ENCODE data around the gene DEPDC1.

Gene DEPDC1

GRCh38 chr1:68449901-68450300 lies 47.0 kb downstream of the DEPDC1 start, which contains the start of gene RPE65:
Gene RPE65, minus strand, starts transcription at chr1:68449954. Its CDS starts 49 bp downstream, at chr1:68449905.
- no peak for ATAC-seq

DNA sequence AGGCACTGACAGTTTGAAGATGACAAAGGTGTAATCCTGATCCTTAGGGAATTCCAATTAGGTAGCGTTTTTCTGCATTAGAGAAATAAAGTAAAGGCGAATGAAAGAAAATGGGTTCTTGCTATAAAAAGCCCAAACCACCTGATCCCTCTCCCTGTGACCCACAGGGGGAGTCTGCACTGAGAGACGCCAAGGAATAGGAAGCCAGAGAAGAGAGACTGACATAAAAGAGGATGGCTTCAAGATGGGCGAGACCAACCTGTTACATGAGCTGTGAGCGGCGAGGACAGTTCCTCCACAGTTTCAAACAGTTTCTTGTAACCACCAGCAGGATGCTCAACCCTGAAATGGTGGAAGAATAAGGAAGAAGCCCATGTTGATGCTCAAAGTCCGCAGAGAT lies 48.5 kb downstream of the DEPDC1 start:
- TF ChIP-seq RARB (CRISPR knock-in tag; IDR thresholded peaks at IDR 0.05) (no peak), ZNF565 (CRISPR knock-in tag; conservative IDR thresholded peaks at IDR 0.05; ENCODE audit: low read depth) (no peak), ZFP30 (CRISPR knock-in tag; IDR thresholded peaks at IDR 0.05) (no peak), ISL1 (CRISPR knock-in tag; IDR thresholded peaks at IDR 0.05) (no peak), ESRRG (CRISPR knock-in tag; IDR thresholded peaks at IDR 0.05) (no peak), OSR1 (CRISPR knock-in tag; IDR thresholded peaks at IDR 0.05) (no peak), CSDC2 (CRISPR knock-in tag; IDR thresholded peaks at IDR 0.05) (no peak), TOX (CRISPR knock-in tag; IDR thresholded peaks at IDR 0.05; ENCODE audit: borderline replicate concordance) (no peak), BACH2 (CRISPR knock-in tag; IDR thresholded peaks at IDR 0.05; ENCODE audit: borderline replicate concordance) (no peak), GLIS3 (CRISPR knock-in tag; IDR thresholded peaks at IDR 0.05) (no peak), ZC3H10 (CRISPR knock-in tag; IDR thresholded peaks at IDR 0.05) (no peak), ARNTL (CRISPR knock-in tag; IDR thresholded peaks at IDR 0.05; ENCODE audit: borderline replicate concordance, low read depth) (no peak), SNAI2 (CRISPR knock-in tag; IDR thresholded peaks at IDR 0.05) (no peak), PPARA (CRISPR knock-in tag; IDR thresholded peaks at IDR 0.05; ENCODE audit: borderline replicate concordance) (no peak), ZNF70 (CRISPR knock-in tag; IDR thresholded peaks at IDR 0.05) (no peak), ZNF8 (CRISPR knock-in tag; IDR thresholded peaks at IDR 0.05) (no peak)
- TF ChIP-seq, protein P1, sequence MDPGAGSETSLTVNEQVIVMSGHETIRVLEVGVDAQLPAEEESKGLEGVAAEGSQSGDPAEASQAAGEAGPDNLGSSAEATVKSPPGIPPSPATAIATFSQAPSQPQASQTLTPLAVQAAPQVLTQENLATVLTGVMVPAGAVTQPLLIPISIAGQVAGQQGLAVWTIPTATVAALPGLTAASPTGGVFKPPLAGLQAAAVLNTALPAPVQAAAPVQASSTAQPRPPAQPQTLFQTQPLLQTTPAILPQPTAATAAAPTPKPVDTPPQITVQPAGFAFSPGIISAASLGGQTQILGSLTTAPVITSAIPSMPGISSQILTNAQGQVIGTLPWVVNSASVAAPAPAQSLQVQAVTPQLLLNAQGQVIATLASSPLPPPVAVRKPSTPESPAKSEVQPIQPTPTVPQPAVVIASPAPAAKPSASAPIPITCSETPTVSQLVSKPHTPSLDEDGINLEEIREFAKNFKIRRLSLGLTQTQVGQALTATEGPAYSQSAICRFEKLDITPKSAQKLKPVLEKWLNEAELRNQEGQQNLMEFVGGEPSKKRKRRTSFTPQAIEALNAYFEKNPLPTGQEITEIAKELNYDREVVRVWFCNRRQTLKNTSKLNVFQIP (CRISPR knock-in tag; IDR thresholded peaks at IDR 0.05; ENCODE audit: borderline replicate concordance, low read depth): no peak
- TF ChIP-seq, protein P2, sequence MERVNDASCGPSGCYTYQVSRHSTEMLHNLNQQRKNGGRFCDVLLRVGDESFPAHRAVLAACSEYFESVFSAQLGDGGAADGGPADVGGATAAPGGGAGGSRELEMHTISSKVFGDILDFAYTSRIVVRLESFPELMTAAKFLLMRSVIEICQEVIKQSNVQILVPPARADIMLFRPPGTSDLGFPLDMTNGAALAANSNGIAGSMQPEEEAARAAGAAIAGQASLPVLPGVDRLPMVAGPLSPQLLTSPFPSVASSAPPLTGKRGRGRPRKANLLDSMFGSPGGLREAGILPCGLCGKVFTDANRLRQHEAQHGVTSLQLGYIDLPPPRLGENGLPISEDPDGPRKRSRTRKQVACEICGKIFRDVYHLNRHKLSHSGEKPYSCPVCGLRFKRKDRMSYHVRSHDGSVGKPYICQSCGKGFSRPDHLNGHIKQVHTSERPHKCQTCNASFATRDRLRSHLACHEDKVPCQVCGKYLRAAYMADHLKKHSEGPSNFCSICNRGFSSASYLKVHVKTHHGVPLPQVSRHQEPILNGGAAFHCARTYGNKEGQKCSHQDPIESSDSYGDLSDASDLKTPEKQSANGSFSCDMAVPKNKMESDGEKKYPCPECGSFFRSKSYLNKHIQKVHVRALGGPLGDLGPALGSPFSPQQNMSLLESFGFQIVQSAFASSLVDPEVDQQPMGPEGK (CRISPR knock-in tag; IDR thresholded peaks at IDR 0.05; ENCODE audit: borderline replicate concordance): no peak
- TF ChIP-seq, protein P3, sequence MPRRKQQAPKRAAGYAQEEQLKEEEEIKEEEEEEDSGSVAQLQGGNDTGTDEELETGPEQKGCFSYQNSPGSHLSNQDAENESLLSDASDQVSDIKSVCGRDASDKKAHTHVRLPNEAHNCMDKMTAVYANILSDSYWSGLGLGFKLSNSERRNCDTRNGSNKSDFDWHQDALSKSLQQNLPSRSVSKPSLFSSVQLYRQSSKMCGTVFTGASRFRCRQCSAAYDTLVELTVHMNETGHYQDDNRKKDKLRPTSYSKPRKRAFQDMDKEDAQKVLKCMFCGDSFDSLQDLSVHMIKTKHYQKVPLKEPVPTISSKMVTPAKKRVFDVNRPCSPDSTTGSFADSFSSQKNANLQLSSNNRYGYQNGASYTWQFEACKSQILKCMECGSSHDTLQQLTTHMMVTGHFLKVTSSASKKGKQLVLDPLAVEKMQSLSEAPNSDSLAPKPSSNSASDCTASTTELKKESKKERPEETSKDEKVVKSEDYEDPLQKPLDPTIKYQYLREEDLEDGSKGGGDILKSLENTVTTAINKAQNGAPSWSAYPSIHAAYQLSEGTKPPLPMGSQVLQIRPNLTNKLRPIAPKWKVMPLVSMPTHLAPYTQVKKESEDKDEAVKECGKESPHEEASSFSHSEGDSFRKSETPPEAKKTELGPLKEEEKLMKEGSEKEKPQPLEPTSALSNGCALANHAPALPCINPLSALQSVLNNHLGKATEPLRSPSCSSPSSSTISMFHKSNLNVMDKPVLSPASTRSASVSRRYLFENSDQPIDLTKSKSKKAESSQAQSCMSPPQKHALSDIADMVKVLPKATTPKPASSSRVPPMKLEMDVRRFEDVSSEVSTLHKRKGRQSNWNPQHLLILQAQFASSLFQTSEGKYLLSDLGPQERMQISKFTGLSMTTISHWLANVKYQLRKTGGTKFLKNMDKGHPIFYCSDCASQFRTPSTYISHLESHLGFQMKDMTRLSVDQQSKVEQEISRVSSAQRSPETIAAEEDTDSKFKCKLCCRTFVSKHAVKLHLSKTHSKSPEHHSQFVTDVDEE (CRISPR knock-in tag; IDR thresholded peaks at IDR 0.05): no peak
- TF ChIP-seq, protein P4, sequence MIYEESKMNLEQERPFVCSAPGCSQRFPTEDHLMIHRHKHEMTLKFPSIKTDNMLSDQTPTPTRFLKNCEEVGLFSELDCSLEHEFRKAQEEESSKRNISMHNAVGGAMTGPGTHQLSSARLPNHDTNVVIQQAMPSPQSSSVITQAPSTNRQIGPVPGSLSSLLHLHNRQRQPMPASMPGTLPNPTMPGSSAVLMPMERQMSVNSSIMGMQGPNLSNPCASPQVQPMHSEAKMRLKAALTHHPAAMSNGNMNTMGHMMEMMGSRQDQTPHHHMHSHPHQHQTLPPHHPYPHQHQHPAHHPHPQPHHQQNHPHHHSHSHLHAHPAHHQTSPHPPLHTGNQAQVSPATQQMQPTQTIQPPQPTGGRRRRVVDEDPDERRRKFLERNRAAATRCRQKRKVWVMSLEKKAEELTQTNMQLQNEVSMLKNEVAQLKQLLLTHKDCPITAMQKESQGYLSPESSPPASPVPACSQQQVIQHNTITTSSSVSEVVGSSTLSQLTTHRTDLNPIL (CRISPR knock-in tag; IDR thresholded peaks at IDR 0.05; ENCODE audit: low read depth): no peak
- no peak for ATAC-seq

More at GRCh38 chr1:68449901-68450300, 47.0 kb downstream of the DEPDC1 start, which contains the start of gene RPE65:
- TF ChIP-seq ZNF70 (CRISPR knock-in tag; IDR thresholded peaks at IDR 0.05): no peak

DNA sequence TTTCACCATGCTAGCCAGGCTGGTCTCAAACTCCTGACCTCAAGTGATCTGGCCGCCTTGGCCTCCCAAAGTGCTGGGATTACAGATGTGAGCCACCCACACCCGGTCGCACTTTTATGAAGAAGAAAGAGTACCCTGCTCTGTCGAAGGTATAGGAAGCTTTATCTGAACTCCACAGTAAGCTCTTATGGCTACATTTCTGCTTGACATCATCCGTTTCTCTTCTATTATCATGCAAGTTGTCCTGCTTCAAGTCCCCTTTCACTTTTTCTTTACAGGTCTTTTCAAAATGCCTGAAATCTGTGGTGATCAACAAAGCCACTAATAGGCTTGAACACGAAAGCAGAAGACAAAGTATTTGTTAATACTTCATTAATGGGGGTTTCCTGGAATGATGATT lies 51.2 kb downstream of the DEPDC1 start:
- ATAC-seq: no peak
- TF ChIP-seq OSR1 (CRISPR knock-in tag; IDR thresholded peaks at IDR 0.05) (no peak), TOX (CRISPR knock-in tag; IDR thresholded peaks at IDR 0.05; ENCODE audit: borderline replicate concordance) (no peak), GLIS3 (CRISPR knock-in tag; IDR thresholded peaks at IDR 0.05) (no peak), PPARA (CRISPR knock-in tag; IDR thresholded peaks at IDR 0.05; ENCODE audit: borderline replicate concordance) (no peak)

GRCh38 chr1:68442822-68443556 lies 53.9 kb downstream of the DEPDC1 start:
- TF ChIP-seq ZNF70 (CRISPR knock-in tag; IDR thresholded peaks at IDR 0.05) (no peak), ZC3H10 (CRISPR knock-in tag; IDR thresholded peaks at IDR 0.05) (no peak), TOX (CRISPR knock-in tag; IDR thresholded peaks at IDR 0.05; ENCODE audit: borderline replicate concordance) (no peak; the same call in 1 of the 2 replicates), OSR1 (CRISPR knock-in tag; IDR thresholded peaks at IDR 0.05) (no peak), ZFP3 (CRISPR knock-in tag; IDR thresholded peaks at IDR 0.05) (no peak), ZFP30 (CRISPR knock-in tag; IDR thresholded peaks at IDR 0.05) (no peak), SNAI2 (CRISPR knock-in tag; IDR thresholded peaks at IDR 0.05) (no peak), GLIS3 (CRISPR knock-in tag; IDR thresholded peaks at IDR 0.05) (no peak), TCF4 (CRISPR knock-in tag; IDR thresholded peaks at IDR 0.05; ENCODE audit: borderline replicate concordance) (no peak), ZNF565 (CRISPR knock-in tag; conservative IDR thresholded peaks at IDR 0.05; ENCODE audit: low read depth) (no peak), PPARA (CRISPR knock-in tag; IDR thresholded peaks at IDR 0.05; ENCODE audit: borderline replicate concordance) (no peak)
- TF ChIP-seq, protein P4 (CRISPR knock-in tag; IDR thresholded peaks at IDR 0.05; ENCODE audit: low read depth): no peak
- TF ChIP-seq, protein P1 (CRISPR knock-in tag; IDR thresholded peaks at IDR 0.05; ENCODE audit: borderline replicate concordance, low read depth): no peak
- peak; percentile 96 for ATAC-seq
